Measurements from ENCODE around the gene EDNRB.

EDNRB gene

GRCh38 chr13:77919921-77920294 lies 1.3 kb upstream of the EDNRB start:
- Histone ChIP-seq H3K4me3 (peak overlapping the region; percentile 74), H3K36me3 (ENCODE audit: insufficient read depth, low read length) (no peaks in the 10 kb centered on the region), H3K9ac (ENCODE audit: insufficient read length) (no peak overlapping the region), H3K27ac (no peak overlapping the region), H3K9me3 (ENCODE audit: low read depth, low read length) (no peaks in the 10 kb centered on the region)
- no peak for DNase-seq (ENCODE audit: low read depth, low spot score)
- TF ChIP-seq EZH2 (IDR thresholded peaks at IDR 0.05) (no peak), POLR2AphosphoS5 (IDR thresholded peaks at IDR 0.05; ENCODE audit: borderline replicate concordance, low read depth, low read length) (no peak), FOXP2 (optimal IDR thresholded peaks at IDR 0.05; ENCODE audit: control extremely low read depth, extremely low read length, insufficient read depth) (no peak)

- Histone ChIP-seq H3K9me3 (ENCODE audit: low read depth, low read length) (no peaks in the 10 kb centered on the region), H3K4me3 (peak overlapping the region; percentile 74), H3K36me3 (ENCODE audit: insufficient read depth, low read length) (no peaks in the 10 kb centered on the region), H3K9ac (ENCODE audit: insufficient read length) (no peak overlapping the region), H3K27ac (no peak overlapping the region)
- DNase-seq (ENCODE audit: low read depth, low spot score), result no peak
- TF ChIP-seq FOXP2 (optimal IDR thresholded peaks at IDR 0.05; ENCODE audit: control extremely low read depth, extremely low read length, insufficient read depth), result no peak
These were observed 752 bp upstream of the EDNRB start for GRCh38 chr13:77919246-77919920.

GRCh38 chr13:77916488-77916887 lies 2.1 kb downstream of the EDNRB start:
- TF ChIP-seq FOXP2 (optimal IDR thresholded peaks at IDR 0.05; ENCODE audit: control extremely low read depth, extremely low read length, insufficient read depth) (no peak), POLR2AphosphoS5 (IDR thresholded peaks at IDR 0.05; ENCODE audit: borderline replicate concordance, low read depth, low read length) (no peak), EZH2 (IDR thresholded peaks at IDR 0.05) (no peak)
- H3K9ac ChIP-seq (ENCODE audit: insufficient read length), result no peak overlapping the region
- no peak overlapping the region for H3K27ac ChIP-seq
- H3K4me3 ChIP-seq, result no peak overlapping the region
- no peaks in the 10 kb centered on the region for H3K9me3 ChIP-seq (ENCODE audit: low read depth, low read length)
- no peak for DNase-seq (ENCODE audit: low read depth, low spot score)
- H3K36me3 ChIP-seq (ENCODE audit: insufficient read depth, low read length), result no peaks in the 10 kb centered on the region

- Histone ChIP-seq H3K27ac (no peak overlapping the region), H3K9me3 (ENCODE audit: low read depth, low read length) (no peaks in the 10 kb centered on the region), H3K9ac (ENCODE audit: insufficient read length) (no peak overlapping the region), H3K36me3 (ENCODE audit: insufficient read depth, low read length) (no peaks in the 10 kb centered on the region), H3K4me3 (no peak overlapping the region)
- TF ChIP-seq POLR2AphosphoS5 (IDR thresholded peaks at IDR 0.05; ENCODE audit: borderline replicate concordance, low read depth, low read length), result no peak
- TF ChIP-seq FOXP2 (optimal IDR thresholded peaks at IDR 0.05; ENCODE audit: control extremely low read depth, extremely low read length, insufficient read depth), result no peak
- no peak for TF ChIP-seq EZH2 (IDR thresholded peaks at IDR 0.05)
- DNase-seq (ENCODE audit: low read depth, low spot score), result no peak
These were observed 2.9 kb downstream of the EDNRB start for GRCh38 chr13:77915686-77916085.

GRCh38 chr13:77913003-77913402 lies 5.6 kb downstream of the EDNRB start:
- Histone ChIP-seq H3K9ac (ENCODE audit: insufficient read length) (no peak overlapping the region), H3K27ac (no peak overlapping the region), H3K36me3 (ENCODE audit: insufficient read depth, low read length) (no peaks in the 10 kb centered on the region), H3K9me3 (ENCODE audit: low read depth, low read length) (no peaks in the 10 kb centered on the region), H3K4me3 (no peak overlapping the region)
- TF ChIP-seq FOXP2 (optimal IDR thresholded peaks at IDR 0.05; ENCODE audit: control extremely low read depth, extremely low read length, insufficient read depth), result no peak
- no peak for TF ChIP-seq EZH2 (IDR thresholded peaks at IDR 0.05)
- TF ChIP-seq POLR2AphosphoS5 (IDR thresholded peaks at IDR 0.05; ENCODE audit: borderline replicate concordance, low read depth, low read length), result no peak
- DNase-seq (ENCODE audit: low read depth, low spot score), result no peak

- Histone ChIP-seq H3K27ac (no peak overlapping the region), H3K4me3 (no peak overlapping the region), H3K36me3 (ENCODE audit: insufficient read depth, low read length) (no peaks in the 10 kb centered on the region), H3K9ac (ENCODE audit: insufficient read length) (no peak overlapping the region), H3K9me3 (ENCODE audit: low read depth, low read length) (no peaks in the 10 kb centered on the region)
- no peak for DNase-seq (ENCODE audit: low read depth, low spot score)
- TF ChIP-seq FOXP2 (optimal IDR thresholded peaks at IDR 0.05; ENCODE audit: control extremely low read depth, extremely low read length, insufficient read depth), result no peak
- no peak for TF ChIP-seq POLR2AphosphoS5 (IDR thresholded peaks at IDR 0.05; ENCODE audit: borderline replicate concordance, low read depth, low read length)
- no peak for TF ChIP-seq EZH2 (IDR thresholded peaks at IDR 0.05)
These were observed 6.9 kb downstream of the EDNRB start for GRCh38 chr13:77911751-77912150.

- Histone ChIP-seq H3K9ac (ENCODE audit: insufficient read length) (no peak overlapping the region), H3K27ac (no peak overlapping the region), H3K9me3 (ENCODE audit: low read depth, low read length) (no peaks in the 10 kb centered on the region), H3K36me3 (ENCODE audit: insufficient read depth, low read length) (no peaks in the 10 kb centered on the region), H3K4me3 (no peak overlapping the region)
- no peak for DNase-seq (ENCODE audit: low read depth, low spot score)
- TF ChIP-seq POLR2AphosphoS5 (IDR thresholded peaks at IDR 0.05; ENCODE audit: borderline replicate concordance, low read depth, low read length) (no peak), EZH2 (IDR thresholded peaks at IDR 0.05) (no peak), FOXP2 (optimal IDR thresholded peaks at IDR 0.05; ENCODE audit: control extremely low read depth, extremely low read length, insufficient read depth) (no peak)
These were observed 8.8 kb downstream of the EDNRB start for GRCh38 chr13:77909827-77910226.

- TF ChIP-seq FOXP2 (optimal IDR thresholded peaks at IDR 0.05; ENCODE audit: control extremely low read depth, extremely low read length, insufficient read depth) (no peak), POLR2AphosphoS5 (IDR thresholded peaks at IDR 0.05; ENCODE audit: borderline replicate concordance, low read depth, low read length) (no peak), EZH2 (IDR thresholded peaks at IDR 0.05) (no peak)
- no peak overlapping the region for H3K4me3 ChIP-seq
- no peak for DNase-seq (ENCODE audit: low read depth, low spot score)
- H3K9me3 ChIP-seq (ENCODE audit: low read depth, low read length), result no peaks in the 10 kb centered on the region
- H3K27ac ChIP-seq, result no peak overlapping the region
- no peaks in the 10 kb centered on the region for H3K36me3 ChIP-seq (ENCODE audit: insufficient read depth, low read length)
- no peak overlapping the region for H3K9ac ChIP-seq (ENCODE audit: insufficient read length)
These were observed 10.1 kb downstream of the EDNRB start for GRCh38 chr13:77908531-77908930.
